PC-3 (cell line): Measurements from ENCODE around the gene HOXD10. TPM values are rescaled to one million over a fixed set of nuclear protein-coding genes. Genes with fewer than 3 reads are reported as not detected.
A peak's percentile ranks its signal among the peaks of the same experiment; 100 is the strongest.

Experiments
- ATAC-seq: fragments of 200-7000 bp; cut with Tn5 transposase; 2 replicates; pipeline ENCODE4 v1.9.1; 2020; ENCODE audit warnings: mild to moderate bottlenecking, moderate library complexity
- BruUV-seq: library from RNA; stranded (reverse); fragments of 400-500 nt; replicated peaks from 2 replicates; lab custom pipeline; 2021; lab: Mats Ljungman, UMichigan
- CTCF ChIA-PET: fragments of 300-600 bp; sonication (Branson Sonifier 250); formaldehyde crosslinking; loops from one replicate; lab custom pipeline; 2022; ENCODE audit warnings: antibody characterized with exemption; lab: Charles Lee
- POLR2A ChIA-PET: fragments of 300-600 bp; sonication (Branson Sonifier 250); formaldehyde crosslinking; loops from one replicate; lab custom pipeline; 2022; ENCODE audit warnings: antibody characterized with exemption; ENCODE audit not compliant: unreplicated experiment; lab: Charles Lee
- DNase-seq: peaks from one replicate; pipeline ENCODE4 v3.0.0-alpha.2; 2015
- H2AFZ ChIP-seq: fragments of 300-600 bp; sonication (generic); 2 replicates; pipeline ENCODE4 v1.6.0; 2016; ENCODE audit warnings: antibody characterized with exemption, low read length
- H3F3A ChIP-seq: fragments of 300-600 bp; sonication (generic); one replicate; pipeline ENCODE4 v1.6.0; 2017; ENCODE audit warnings: antibody characterized with exemption, low read length, control low read depth, mild to moderate bottlenecking; ENCODE audit not compliant: unreplicated experiment
- H3K27ac ChIP-seq: fragments of 300-600 bp; sonication (generic); 2 replicates; pipeline ENCODE4 v1.5.1; 2016; ENCODE audit warnings: mild to moderate bottlenecking, low read length
- H3K27me3 ChIP-seq: fragments of 300-600 bp; sonication (generic); 2 replicates; pipeline ENCODE4 v1.6.1; 2016; ENCODE audit warnings: low read length, mixed read lengths
- H3K36me3 ChIP-seq: fragments of 300-600 bp; sonication (generic); 2 replicates; pipeline ENCODE4 v1.6.1; 2016; ENCODE audit warnings: low read depth, mixed run types, low read length, mixed read lengths
- H3K4me1 ChIP-seq: fragments of 300-600 bp; sonication (generic); 2 replicates; pipeline ENCODE4 v1.5.1; 2016; ENCODE audit warnings: low read length; ENCODE audit not compliant: insufficient read depth
- H3K4me2 ChIP-seq: fragments of 300-600 bp; sonication (generic); 2 replicates; pipeline ENCODE4 v1.6.0; 2016; ENCODE audit warnings: low read length
- H3K4me3 ChIP-seq: fragments of 300-600 bp; sonication (generic); 2 replicates; pipeline ENCODE4 v1.5.1; 2016; ENCODE audit warnings: mild to moderate bottlenecking, low read length, mixed read lengths
- H3K79me2 ChIP-seq: fragments of 300-600 bp; sonication (generic); 2 replicates; pipeline ENCODE4 v1.6.1; 2017; ENCODE audit warnings: low read length, mixed read lengths
- H3K9ac ChIP-seq: fragments of 300-600 bp; sonication (generic); 2 replicates; pipeline ENCODE4 v1.6.0; 2016; ENCODE audit warnings: mild to moderate bottlenecking, low read length
- H3K9me2 ChIP-seq: fragments of 300-600 bp; sonication (generic); replicated peaks from 2 replicates; pipeline ENCODE4 v1.6.1; 2016; ENCODE audit warnings: mixed run types, low read length, mixed read lengths
- H3K9me3 ChIP-seq: fragments of 300-600 bp; sonication (generic); 2 replicates; pipeline ENCODE4 v1.6.1; 2016; ENCODE audit warnings: low read length, mixed read lengths
- H4K20me1 ChIP-seq: fragments of 300-600 bp; sonication (generic); 2 replicates; pipeline ENCODE4 v1.6.1; 2016; ENCODE audit warnings: low read length, mixed read lengths
- CTCF ChIP-seq: fragments of 300-600 bp; sonication (generic); conservative IDR thresholded peaks from 2 replicates; pipeline ENCODE4 v1.5.1; 2017; ENCODE audit warnings: antibody characterized with exemption, low read depth, mild to moderate bottlenecking, low read length
- EZH2 ChIP-seq: fragments of 300-600 bp; sonication (generic); IDR thresholded peaks from one replicate; pipeline ENCODE4 v1.6.1; 2017; ENCODE audit warnings: antibody characterized with exemption, mild to moderate bottlenecking, low read length; ENCODE audit not compliant: unreplicated experiment
- EZH2phosphoT487 ChIP-seq: fragments of 300-600 bp; sonication (generic); IDR thresholded peaks from 2 replicates; pipeline ENCODE4 v1.6.1; 2018; ENCODE audit warnings: mild to moderate bottlenecking, antibody characterized with exemption, low read length, borderline replicate concordance
- intact Hi-C: fragments of 100-400 bp; cut with micrococcal nuclease; formaldehyde crosslinking; loops from 2 replicates; pipeline ENCODE4 v1.9.0; 2023
- total RNA-seq: library from RNA; depleted of rRNA; stranded (reverse); fragments of >200 nt; gene quantifications from 2 replicates; pipeline ENCODE4 v1.2.3, GENCODE V29; 2014

Gene HOXD10
- total RNA-seq, 1 experiment from 2014 or later = not detected

DNA sequence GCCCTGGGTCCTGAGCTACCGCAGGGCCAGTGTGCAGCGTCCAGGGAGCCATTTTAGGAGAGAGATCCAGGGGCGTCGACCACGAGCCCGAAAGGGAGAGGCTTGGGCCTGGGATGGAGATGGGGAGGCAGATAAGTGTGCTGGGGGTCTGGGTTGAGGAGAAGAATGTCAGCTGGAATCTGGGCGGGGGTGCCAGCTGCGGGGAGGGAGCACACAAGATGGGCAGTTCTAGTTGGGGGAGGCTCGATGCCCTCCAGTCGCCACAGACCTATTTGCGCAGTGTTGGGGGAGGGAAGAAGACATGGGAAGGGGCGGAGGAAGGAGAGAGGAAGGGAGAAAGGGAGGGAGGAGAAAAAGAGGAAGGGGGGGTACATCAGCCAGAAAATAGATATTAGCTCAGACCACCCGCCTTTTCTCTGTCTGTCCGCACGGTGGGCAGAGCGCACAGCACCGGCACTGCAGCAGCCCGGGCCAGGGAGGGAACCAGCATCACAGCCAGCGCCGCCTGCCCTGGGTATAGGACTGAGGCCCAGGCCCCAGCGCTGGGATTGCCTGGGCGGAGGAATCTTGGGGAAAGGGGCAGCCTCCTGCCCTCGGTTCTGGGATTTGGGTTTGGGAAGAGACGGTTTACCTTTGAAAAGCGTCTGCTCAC is 11.4 kb upstream of the HOXD10 start:
- Histone ChIP-seq H3K27me3 (peaks cover 19% of the 10 kb centered on the region), H2AFZ (no peak overlapping the region), H3K9me3 (no peaks in the 10 kb centered on the region), H3K27ac (no peak overlapping the region), H3K4me1 (peaks cover 10% of the 10 kb centered on the region), H3K4me3 (no peak overlapping the region), H3K79me2 (no peaks in the 10 kb centered on the region), H3K9me2 (no peaks in the 10 kb centered on the region), H3K36me3 (no peaks in the 10 kb centered on the region), H3K9ac (no peak overlapping the region), H3F3A (no peaks in the 10 kb centered on the region), H3K4me2 (no peak overlapping the region), H4K20me1 (no peaks in the 10 kb centered on the region)
- intact Hi-C loops = no loop called here
- DNase-seq (no peak), ATAC-seq (no peak)
- no TSS peak for BruUV-seq
- TF ChIP-seq EZH2phosphoT487 = no peak
- no peak for TF ChIP-seq EZH2
- TF ChIP-seq CTCF = no peak
- CTCF ChIA-PET = no interaction called here
- POLR2A ChIA-PET = no interaction called here

- Histone ChIP-seq H3K9me3 (no peaks in the 10 kb centered on the region), H3K36me3 (no peaks in the 10 kb centered on the region), H2AFZ (peak overlapping the region; percentile 59; the same call in 1 of the 2 replicates), H3K9ac (no peak overlapping the region), H3K9me2 (no peaks in the 10 kb centered on the region), H3K4me3 (peak overlapping the region; percentile 61), H4K20me1 (no peaks in the 10 kb centered on the region), H3K27me3 (peaks cover 20% of the 10 kb centered on the region), H3K4me1 (peaks cover 10% of the 10 kb centered on the region), H3F3A (no peaks in the 10 kb centered on the region), H3K79me2 (no peaks in the 10 kb centered on the region), H3K4me2 (peak overlapping the region; percentile 80), H3K27ac (no peak overlapping the region)
- DNase-seq (no peak), ATAC-seq (peak; percentile 9)
- no TSS peak for BruUV-seq
- POLR2A ChIA-PET = no interaction called here
- no peak for TF ChIP-seq EZH2
- TF ChIP-seq EZH2phosphoT487 = no peak
- TF ChIP-seq CTCF = no peak
- CTCF ChIA-PET = no interaction called here
- intact Hi-C loops = no loop called here
Observed at GRCh38 chr2:176105730-176106580, 10.6 kb upstream of the HOXD10 start.
